HL-60/S4 treated with retinoic acid at 250 ng/mL for 4 days and 3 days (cell line): ENCODE measurements around the gene ACAD10.

Experiments
- in situ Hi-C: fragments of 300-500 bp; cut with MboI; formaldehyde crosslinking; loops from 2 replicates; pipeline ENCODE4 v1.7.0; 2022; ENCODE audit warnings: low sequenced_read_pairs

Gene ACAD10

DNA sequence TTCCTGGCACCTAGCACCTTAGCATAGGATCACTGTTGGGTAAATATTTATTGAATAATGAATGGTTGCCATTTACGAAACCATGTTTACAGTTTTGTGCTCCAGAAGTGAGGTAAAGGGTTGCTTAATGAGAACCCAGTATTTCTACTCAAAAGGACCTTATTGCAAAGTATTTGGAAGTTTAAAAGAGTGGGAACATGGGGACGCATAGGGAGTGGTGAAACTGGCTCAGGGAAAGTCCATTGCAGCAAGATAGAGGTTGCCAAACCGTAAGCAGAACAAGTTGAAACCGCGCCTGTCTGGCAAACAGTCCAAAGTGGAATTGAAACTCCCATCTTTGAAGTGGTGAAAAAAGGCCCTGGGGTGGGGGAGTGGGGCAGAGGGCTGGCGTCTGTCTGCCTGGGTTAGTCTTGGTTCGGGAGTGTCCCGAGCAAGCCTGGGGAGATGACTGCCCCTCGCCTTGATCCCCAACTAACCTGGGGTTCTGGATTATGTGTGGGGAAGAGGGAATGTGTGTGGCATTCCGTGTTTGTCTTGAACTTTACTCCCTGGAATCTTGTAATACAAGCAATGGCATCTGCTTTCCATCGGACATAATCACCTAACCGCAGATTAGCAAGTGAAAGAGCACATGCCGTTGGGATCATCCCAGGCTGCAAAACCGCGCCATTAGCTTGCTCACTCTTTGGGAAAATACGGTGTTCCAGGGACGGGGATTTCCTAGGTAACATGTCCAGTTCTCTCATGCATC, 88.1 kb downstream of the ACAD10 start:
- in situ Hi-C loops, result no loop called here

GRCh38 chr12:111775205-111776193, 89.6 kb downstream of the ACAD10 start:
- in situ Hi-C loops, result no loop called here

DNA sequence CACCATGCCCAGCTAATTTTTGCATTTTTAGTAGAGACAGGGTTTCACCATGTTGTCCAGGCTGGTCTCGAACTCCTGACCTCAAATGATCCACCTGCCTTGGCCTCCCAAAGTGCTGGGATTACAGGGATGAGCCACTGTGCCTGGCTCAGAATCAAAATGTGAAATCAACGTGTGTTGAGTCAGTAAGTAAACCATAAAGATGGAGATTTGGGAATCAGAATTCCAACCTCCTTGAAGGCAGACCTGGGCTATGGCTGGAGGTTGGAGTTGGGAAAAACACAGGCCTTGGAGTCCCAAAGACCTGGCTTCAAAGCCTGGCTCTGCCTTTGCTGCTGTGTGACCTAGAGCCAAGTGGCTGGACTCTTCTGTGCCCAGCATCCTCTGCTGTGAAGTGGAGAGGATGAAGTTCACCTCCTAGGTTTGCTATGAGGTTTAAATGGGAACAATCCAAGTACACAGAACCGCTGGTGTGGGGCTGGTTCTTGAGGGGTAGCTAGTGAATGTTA, 91.0 kb downstream of the ACAD10 start:
- in situ Hi-C loops, result no loop called here

DNA sequence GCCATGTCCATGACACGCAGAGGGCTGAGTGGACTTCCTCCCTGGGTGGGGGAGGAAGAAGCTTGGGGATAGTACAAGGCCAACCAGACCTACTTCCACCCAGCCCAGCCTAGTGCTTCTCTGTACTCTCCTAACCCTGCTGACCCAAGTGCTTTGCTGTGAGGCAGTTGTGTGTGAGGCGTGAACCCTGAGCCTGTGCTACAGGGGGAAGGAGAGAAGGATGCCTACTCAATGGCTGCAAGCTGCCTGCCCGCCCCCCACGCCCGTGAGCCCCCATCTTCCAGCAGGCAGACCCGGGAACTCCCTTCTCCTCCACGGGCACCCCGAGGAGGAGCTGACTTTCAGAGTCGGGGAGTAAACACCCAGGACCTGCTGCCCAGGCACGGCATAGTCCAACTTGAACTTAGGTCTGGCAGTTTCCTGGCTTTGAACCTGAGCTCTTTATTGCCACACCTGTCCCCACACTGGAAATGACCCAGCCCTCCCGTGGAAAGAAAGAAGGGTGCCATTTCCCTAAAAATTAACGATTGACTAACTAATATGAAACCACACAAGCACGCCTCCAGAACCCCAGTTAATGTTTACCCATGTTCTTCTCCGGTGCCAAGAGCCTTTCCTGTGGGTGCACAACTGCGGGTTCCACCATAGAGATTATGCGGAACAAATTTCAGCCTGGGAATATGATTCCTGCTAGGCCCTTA, 91.6 kb downstream of the ACAD10 start:
- in situ Hi-C loops, result no loop called here

GRCh38 chr12:111780166-111780565, 94.3 kb downstream of the ACAD10 start:
- in situ Hi-C loops, result no loop called here

GRCh38 chr12:111780615-111781014, 94.8 kb downstream of the ACAD10 start:
- in situ Hi-C loops, result no loop called here

GRCh38 chr12:111781085-111781658, 95.3 kb downstream of the ACAD10 start:
- in situ Hi-C loops, result no loop called here

- in situ Hi-C loops, result no loop called here
Measured at GRCh38 chr12:111783046-111783445, 97.2 kb downstream of the ACAD10 start.

- in situ Hi-C loops, result no loop called here
Measured at GRCh38 chr12:111784953-111785352, 99.1 kb downstream of the ACAD10 start.

DNA sequence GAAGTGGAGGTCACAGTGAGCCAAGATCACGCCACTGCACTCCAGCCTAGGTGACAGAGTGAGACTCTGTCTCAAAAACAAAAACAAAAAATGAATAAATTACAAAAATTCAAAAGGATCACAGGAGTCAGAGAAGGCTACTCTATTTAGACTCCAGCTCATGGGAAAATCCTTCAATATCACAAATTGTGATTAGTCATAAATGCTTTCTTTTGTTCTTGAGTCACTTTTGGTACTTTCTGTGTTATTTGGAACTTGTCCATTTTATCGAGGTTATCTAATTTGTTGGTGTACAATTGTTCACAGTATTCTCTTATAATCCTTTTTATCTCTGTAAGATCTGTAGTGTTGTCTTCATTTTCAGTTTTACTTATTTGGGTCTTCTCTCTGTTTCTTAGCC, 99.8 kb downstream of the ACAD10 start:
- in situ Hi-C loops, result no loop called here

DNA sequence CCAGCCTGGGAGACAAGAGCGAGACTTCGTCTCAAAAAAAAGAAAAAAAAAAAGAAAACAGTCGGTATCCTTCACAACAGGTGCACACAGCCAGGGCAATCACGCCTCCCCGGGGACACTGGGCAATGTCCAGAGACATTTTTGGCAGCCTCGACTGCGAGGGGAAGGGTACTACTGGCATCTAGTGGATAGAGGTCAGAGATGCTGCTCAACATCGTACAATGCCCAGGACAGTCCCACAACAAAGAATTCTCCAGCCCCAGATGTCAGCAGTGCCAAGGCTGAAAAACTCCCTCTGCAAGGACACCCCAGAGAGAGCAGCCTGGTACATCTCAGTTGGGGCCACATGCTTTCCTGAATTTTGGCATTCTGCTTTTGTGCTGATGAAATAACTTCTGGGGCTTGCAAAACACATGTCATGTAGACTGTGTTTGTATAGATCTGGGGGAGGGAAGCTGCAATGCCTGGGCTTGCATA, 102.4 kb downstream of the ACAD10 start:
- in situ Hi-C loops, result no loop called here

DNA sequence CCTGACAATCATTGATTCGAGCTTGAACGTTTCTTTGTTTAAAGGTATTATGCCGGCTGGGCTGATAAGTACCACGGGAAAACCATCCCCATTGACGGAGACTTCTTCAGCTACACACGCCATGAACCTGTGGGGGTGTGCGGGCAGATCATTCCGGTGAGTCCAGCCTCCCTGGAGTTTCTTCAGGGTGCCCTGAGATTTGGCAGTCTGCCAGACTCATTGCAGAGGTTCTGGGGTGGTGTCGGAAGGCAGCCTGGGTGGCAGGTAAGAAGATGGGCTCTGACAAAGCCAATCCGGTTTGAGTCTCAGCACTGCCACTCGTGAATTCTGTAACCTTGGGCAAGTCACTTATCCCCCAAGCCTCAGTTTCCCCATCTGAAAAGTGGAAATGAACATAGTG, 103.9 kb downstream of the ACAD10 start:
- in situ Hi-C loops, result loop anchor here (10.0 kb wide), 1 partner anchor 45 kb away; no protein-coding TSS in a partner anchor

GRCh38 chr12:111791507-111791906, 105.7 kb downstream of the ACAD10 start:
- in situ Hi-C loops, result loop anchor here (10.0 kb wide), 1 partner anchor 47 kb away; no protein-coding TSS in a partner anchor

DNA sequence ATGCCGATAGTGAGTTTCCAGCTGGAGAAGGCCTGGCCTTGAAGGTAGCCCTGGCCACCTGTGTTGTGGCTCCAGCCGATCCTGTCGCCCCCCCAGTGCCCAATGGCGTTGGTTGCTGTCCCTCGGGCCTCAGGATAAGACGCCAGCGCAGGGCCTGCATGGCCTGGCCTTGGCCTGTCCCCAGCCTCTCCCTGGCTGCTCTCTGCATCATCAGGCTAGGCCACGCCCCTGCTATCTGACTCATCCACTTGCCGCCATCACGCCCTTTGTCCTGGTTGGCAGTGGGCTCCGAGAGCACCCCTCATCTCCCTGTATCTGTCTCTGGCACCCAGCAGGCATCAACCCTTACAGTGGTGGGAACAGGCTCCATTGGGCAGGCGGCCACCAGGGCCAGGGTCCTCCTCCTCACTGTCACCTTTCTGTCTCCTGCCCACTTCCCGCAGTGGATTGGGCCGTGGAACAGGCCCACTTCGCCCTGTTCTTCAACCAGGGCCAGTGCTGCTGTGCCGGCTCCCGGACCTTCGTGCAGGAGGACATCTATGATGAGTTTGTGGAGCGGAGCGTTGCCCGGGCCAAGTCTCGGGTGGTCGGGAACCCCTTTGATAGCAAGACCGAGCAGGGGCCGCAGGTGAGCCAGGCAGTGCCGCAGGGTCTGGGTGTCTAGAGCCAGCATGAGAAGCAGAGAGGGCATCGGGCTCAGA, 106.5 kb downstream of the ACAD10 start:
- in situ Hi-C loops, result loop anchor here (10.0 kb wide), 1 partner anchor 48 kb away; no protein-coding TSS in a partner anchor

- in situ Hi-C loops, result loop anchor here (10.0 kb wide), 1 partner anchor 48 kb away; no protein-coding TSS in a partner anchor
Measured at GRCh38 chr12:111792856-111793235, 107.0 kb downstream of the ACAD10 start.

- in situ Hi-C loops, result loop anchor here (10.0 kb wide), 1 partner anchor 53 kb away; no protein-coding TSS in a partner anchor
Measured at GRCh38 chr12:111798182-111798581, 112.3 kb downstream of the ACAD10 start.

DNA sequence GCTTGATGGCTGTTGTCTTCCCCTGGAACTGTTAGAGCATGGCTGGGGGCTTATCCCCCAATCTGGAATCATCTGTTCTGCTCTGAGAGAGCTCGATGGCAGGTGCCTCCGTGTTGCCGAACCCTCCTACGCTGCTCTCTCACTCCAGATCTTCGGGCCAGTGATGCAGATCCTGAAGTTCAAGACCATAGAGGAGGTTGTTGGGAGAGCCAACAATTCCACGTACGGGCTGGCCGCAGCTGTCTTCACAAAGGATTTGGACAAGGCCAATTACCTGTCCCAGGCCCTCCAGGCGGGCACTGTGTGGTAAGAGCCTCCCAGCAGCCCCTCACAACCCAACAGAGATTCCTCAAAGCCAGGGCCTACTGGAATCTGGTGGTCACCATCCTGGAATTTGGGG, 113.9 kb downstream of the ACAD10 start:
- in situ Hi-C loops, result loop anchor here (10.0 kb wide), 1 partner anchor 55 kb away; no protein-coding TSS in a partner anchor

DNA sequence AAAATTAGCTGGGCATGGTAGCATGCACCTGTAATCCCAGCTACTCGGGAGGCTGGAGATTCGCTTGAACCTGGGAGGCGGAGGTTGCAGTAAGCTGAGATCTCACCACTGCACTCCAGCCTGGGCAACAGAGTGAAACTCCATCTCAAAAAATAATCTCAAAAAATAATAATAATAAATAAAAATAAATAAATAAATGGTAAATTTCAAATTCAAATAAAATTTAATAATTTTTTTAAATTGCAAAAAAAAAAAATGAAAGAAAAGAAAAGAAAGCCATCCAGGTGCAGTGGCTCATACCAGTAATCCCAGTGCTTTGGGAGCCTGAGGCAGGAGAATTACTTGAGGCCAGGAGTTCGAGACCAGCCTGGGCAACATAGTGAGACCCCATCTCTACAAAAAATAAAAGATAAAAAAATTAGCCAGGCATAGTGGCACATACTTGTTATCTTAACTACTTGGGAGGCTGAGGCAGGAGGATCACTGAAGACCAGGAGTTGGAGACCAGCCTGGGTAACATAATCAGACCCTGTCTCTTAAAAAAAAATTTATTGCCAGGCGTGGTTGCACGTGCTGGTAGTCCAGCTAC, 117.3 kb downstream of the ACAD10 start:
- in situ Hi-C loops, result no loop called here

- in situ Hi-C loops, result no loop called here
Measured at GRCh38 chr12:111803851-111804250, 118.0 kb downstream of the ACAD10 start.
